ENCODE measurements around the gene ESYT3. TPM values are rescaled to one million over a fixed set of nuclear protein-coding genes. Genes with fewer than 3 reads are reported as not detected.
"Not testable (repeated sequence)": the region's sequence is repeated elsewhere in the genome, so short reads cannot be mapped to it uniquely, and the experiment has no call there.

Gene ESYT3
- total RNA-seq, 1 donor from 2014 or later, result 1.8 TPM

GRCh38 chr3:138498991-138499390, 64.6 kb downstream of the ESYT3 start:
- Mint-ChIP-seq H3K27ac (no peak overlapping the region), H3K36me3 (ENCODE audit: insufficient read depth) (peaks cover 10% of the 10 kb centered on the region), H3K27me3 (no peaks in the 10 kb centered on the region)

DNA sequence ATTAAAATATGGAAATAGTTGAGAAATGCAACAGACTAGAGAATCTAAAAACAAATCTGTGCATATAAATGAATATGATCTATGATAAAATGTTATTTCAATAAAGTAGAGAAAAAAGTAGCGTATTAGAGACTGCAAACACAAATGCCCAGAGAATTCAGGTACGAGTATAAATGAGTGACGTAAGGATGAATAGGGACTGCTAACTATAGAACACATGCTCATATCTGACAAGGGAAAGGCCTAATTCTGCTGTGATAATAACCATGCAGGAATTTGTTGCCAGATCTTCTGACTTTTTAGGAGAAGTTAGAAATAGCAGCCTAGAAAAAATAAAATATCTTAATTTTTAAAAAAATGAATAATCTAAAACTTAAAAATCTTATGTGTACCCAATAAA, 73.1 kb downstream of the ESYT3 start:
- Mint-ChIP-seq H3K4me3 (ENCODE audit: low read depth) (no peak overlapping the region), H3K36me3 (ENCODE audit: insufficient read depth) (peaks cover 11% of the 10 kb centered on the region), H3K27ac (no peak overlapping the region), H3K9me3 (ENCODE audit: low read depth) (no peaks in the 10 kb centered on the region), H3K4me1 (ENCODE audit: low read depth) (no peaks in the 10 kb centered on the region), H3K27me3 (no peaks in the 10 kb centered on the region)
- no peak for DNase-seq (ENCODE audit: low spot score, unreplicated experiment)
- TF ChIP-seq, protein P1, sequence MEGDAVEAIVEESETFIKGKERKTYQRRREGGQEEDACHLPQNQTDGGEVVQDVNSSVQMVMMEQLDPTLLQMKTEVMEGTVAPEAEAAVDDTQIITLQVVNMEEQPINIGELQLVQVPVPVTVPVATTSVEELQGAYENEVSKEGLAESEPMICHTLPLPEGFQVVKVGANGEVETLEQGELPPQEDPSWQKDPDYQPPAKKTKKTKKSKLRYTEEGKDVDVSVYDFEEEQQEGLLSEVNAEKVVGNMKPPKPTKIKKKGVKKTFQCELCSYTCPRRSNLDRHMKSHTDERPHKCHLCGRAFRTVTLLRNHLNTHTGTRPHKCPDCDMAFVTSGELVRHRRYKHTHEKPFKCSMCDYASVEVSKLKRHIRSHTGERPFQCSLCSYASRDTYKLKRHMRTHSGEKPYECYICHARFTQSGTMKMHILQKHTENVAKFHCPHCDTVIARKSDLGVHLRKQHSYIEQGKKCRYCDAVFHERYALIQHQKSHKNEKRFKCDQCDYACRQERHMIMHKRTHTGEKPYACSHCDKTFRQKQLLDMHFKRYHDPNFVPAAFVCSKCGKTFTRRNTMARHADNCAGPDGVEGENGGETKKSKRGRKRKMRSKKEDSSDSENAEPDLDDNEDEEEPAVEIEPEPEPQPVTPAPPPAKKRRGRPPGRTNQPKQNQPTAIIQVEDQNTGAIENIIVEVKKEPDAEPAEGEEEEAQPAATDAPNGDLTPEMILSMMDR (IDR thresholded peaks at IDR 0.05; ENCODE audit: unreplicated experiment), result no peak

More at GRCh38 chr3:138498991-138499390, 64.6 kb downstream of the ESYT3 start:
- DNase-seq (ENCODE audit: low spot score, unreplicated experiment), result no peak
- Mint-ChIP-seq H3K4me1 (ENCODE audit: low read depth) (peaks cover 9% of the 10 kb centered on the region), H3K4me3 (ENCODE audit: low read depth) (no peak overlapping the region), H3K9me3 (ENCODE audit: low read depth) (no peaks in the 10 kb centered on the region)
- TF ChIP-seq, protein P1 (IDR thresholded peaks at IDR 0.05; ENCODE audit: unreplicated experiment), result no peak

GRCh38 chr3:138509586-138509985, 75.2 kb downstream of the ESYT3 start:
- Mint-ChIP-seq H3K27me3 (no peaks in the 10 kb centered on the region), H3K4me3 (ENCODE audit: low read depth) (no peak overlapping the region), H3K9me3 (ENCODE audit: low read depth) (no peaks in the 10 kb centered on the region), H3K27ac (no peak overlapping the region), H3K4me1 (ENCODE audit: low read depth) (no peaks in the 10 kb centered on the region), H3K36me3 (ENCODE audit: insufficient read depth) (peaks cover 8% of the 10 kb centered on the region)
- TF ChIP-seq, protein P1 (IDR thresholded peaks at IDR 0.05; ENCODE audit: unreplicated experiment), result no peak
- no peak for DNase-seq (ENCODE audit: low spot score, unreplicated experiment)

- Mint-ChIP-seq H3K4me1 (ENCODE audit: low read depth) (no peaks in the 10 kb centered on the region), H3K36me3 (ENCODE audit: insufficient read depth) (peaks cover 14% of the 10 kb centered on the region), H3K4me3 (ENCODE audit: low read depth) (no peak overlapping the region), H3K27me3 (no peaks in the 10 kb centered on the region), H3K9me3 (ENCODE audit: low read depth) (no peaks in the 10 kb centered on the region), H3K27ac (no peak overlapping the region)
- DNase-seq (ENCODE audit: low spot score, unreplicated experiment), result no peak
- TF ChIP-seq, protein P1 (IDR thresholded peaks at IDR 0.05; ENCODE audit: unreplicated experiment), result no peak
These were observed 77.5 kb downstream of the ESYT3 start for GRCh38 chr3:138511945-138512344.

- no peaks in the 10 kb centered on the region for H3K9me3 Mint-ChIP-seq (ENCODE audit: low read depth)
- no peaks in the 10 kb centered on the region for H3K4me1 Mint-ChIP-seq (ENCODE audit: low read depth)
- TF ChIP-seq, protein P1 (IDR thresholded peaks at IDR 0.05; ENCODE audit: unreplicated experiment), result no peak
- no peaks in the 10 kb centered on the region for H3K27me3 Mint-ChIP-seq
- H3K36me3 Mint-ChIP-seq (ENCODE audit: insufficient read depth), result peaks cover 25% of the 10 kb centered on the region
- no peak overlapping the region for H3K4me3 Mint-ChIP-seq (ENCODE audit: low read depth)
- no peak for DNase-seq (ENCODE audit: low spot score, unreplicated experiment)
- H3K27ac Mint-ChIP-seq, result no peak overlapping the region
These were observed 78.9 kb downstream of the ESYT3 start for GRCh38 chr3:138513090-138513843.

- H3K27ac Mint-ChIP-seq; H3K4me1 Mint-ChIP-seq (ENCODE audit: low read depth); DNase-seq (ENCODE audit: low spot score, unreplicated experiment); H3K4me3 Mint-ChIP-seq (ENCODE audit: low read depth); H3K27me3 Mint-ChIP-seq: not testable (repeated sequence)
- Mint-ChIP-seq H3K9me3 (ENCODE audit: low read depth) (peaks cover 21% of the 10 kb centered on the region), H3K36me3 (ENCODE audit: insufficient read depth) (peaks cover 74% of the 10 kb centered on the region)
These were observed 87.0 kb downstream of the ESYT3 start for GRCh38 chr3:138521445-138521844.
